ENCODE data around the gene DNAJC7.

Gene DNAJC7

GRCh38 chr17:41928693-41929251 is 88.5 kb downstream of the DNAJC7 start:
- Histone ChIP-seq H3K36me3 (no peaks in the 10 kb centered on the region; the same call in 1 of the 2 replicates), H3K4me3 (ENCODE audit: low read depth, low read length) (no peak overlapping the region), H3K27me3 (no peaks in the 10 kb centered on the region), H3K9me3 (no peaks in the 10 kb centered on the region), H3K4me1 (peaks cover 4% of the 10 kb centered on the region)
- TF ChIP-seq CTCF (IDR thresholded peaks at IDR 0.05; ENCODE audit: low read depth, low read length), result no peak
- DNase-seq, result no peak
